DMS 273 (cell line): ENCODE data around the gene RALGPS1.

Experiments
- DNase-seq: peaks from one replicate; lab custom pipeline; 2025; ENCODE audit not compliant: unreplicated experiment; lab: John Stamatoyannopoulos, UW

Gene RALGPS1

DNA sequence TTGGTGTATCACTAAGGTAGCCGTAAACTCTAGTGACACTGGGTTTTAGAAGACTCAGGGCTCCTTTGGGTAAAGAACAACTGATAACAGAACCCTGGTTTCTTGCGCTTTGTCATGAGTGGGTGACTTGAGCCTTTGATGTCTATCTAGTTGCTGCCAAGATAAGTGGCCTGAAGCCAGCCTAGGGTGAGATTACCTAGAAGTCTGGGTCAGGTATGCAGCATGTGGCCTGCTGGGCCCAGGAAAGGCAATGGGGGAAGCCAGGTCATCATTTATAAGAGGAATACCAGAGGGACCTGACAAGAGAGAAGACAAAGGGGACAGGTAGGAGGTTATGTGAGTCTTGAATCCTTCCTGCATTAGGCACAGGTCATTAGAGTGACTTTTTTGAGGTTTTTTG, 326.8 kb downstream of the RALGPS1 start:
- DNase-seq = no peak

DNA sequence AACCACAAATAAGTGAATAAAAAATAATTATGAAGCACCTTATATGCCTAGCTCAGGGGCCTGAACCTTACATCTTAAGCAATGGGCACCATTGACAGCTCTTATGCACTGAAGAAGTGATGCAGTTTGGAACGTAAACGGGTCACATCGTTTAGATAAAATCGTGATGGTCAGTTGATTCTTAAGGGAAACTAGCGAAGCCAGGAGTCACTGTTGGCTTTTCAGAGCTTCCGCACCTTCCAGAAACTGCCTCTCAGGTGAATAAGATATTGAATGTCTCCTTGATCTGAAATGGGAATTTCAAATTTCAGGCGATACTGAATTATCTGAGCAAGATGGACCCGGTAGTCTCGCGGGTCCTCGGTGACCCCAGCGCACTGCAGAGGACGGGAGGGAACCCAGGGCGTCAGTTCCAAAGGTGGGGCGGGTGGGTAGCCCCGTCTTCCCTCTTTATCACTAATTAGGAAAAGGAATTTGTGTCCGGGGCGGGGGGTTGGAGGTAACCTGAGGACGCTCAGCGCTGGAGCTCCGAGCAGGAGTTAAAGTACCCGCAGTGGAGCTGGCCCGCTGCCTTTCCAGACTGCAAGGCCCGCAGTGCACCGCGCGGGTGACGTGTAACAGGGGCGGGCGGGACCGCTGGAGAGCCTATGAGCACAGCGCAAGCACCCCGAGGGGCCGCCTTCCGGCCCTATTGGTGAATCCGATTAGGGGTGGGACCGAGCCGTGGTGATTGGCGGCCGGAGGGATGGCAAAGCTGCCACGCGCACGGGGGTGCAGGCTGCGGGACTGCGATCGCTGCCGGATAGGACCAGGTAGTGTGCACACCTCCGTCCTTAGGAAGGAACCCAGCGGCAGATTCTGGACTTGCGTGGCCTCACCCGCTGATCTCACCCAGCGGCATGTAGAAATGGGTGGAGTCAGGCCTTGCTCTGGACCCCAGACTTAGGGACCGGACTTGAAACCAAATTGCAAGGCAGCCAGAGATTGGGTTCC, 330.3 kb downstream of the RALGPS1 start:
- DNase-seq = peak; percentile 99

DNA sequence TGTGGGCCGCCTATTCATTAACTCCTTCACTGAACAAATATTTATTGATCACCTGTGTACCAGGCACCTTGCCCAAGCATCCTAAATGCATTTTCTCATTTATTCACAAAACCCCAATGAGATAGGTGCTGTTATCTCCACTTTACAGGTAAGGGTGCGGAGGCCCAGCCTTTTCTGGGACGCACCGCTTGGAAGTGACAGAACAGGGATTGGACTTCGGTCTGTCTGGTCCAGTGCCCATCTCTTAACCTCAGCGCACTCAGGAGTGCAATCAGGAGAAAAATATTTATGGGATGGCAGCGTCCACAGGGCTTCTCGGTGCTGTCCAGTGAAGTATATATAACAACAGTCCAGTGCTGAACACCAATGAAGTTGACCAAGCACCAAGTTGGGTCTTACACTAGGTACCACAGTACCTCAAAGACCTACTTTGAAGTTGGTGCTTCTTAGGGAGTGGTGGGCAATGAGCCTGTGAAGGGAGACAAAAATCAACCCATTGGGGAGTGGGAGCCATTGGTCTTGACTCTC, 331.1 kb downstream of the RALGPS1 start:
- no peak for DNase-seq

DNA sequence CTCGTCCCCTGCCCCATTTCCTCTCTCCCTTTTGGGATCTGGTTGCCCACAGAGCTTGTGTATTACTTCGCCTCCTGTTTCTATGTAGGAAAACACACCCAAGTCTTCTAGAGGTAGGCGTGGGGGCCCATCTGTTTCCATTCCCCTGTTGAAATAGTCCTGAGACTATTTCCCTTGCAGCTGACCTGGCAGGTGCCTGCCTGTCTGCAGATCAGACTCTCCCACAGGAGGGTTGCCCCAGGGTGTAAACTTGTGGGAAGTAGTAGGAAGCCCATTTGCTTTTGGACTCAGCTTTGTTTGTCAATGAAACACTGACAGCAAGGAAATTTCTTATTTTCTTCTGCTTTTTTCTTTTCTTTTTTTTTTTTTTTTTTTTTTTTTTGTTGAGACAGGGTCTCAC, 333.7 kb downstream of the RALGPS1 start:
- no peak for DNase-seq

DNA sequence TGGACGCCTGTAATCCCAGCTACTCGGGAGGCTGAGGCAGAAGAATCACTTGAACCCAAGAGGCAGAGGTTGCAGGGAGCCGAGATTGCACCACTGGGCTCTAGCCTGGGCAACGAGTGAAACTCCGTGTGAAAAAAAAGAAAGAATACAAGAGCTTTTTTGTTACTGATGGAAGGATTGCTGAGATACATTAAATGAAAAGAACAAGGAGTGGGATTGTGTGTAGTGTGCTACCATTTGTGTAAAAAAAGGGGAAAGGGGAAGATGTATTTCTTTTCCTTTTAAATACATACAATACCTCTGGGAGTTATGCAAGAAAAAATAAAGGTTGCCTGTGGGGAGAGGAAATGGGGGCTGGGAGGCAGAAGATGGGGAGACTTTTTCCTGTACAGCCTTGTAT, 335.3 kb downstream of the RALGPS1 start:
- no peak for DNase-seq

DNA sequence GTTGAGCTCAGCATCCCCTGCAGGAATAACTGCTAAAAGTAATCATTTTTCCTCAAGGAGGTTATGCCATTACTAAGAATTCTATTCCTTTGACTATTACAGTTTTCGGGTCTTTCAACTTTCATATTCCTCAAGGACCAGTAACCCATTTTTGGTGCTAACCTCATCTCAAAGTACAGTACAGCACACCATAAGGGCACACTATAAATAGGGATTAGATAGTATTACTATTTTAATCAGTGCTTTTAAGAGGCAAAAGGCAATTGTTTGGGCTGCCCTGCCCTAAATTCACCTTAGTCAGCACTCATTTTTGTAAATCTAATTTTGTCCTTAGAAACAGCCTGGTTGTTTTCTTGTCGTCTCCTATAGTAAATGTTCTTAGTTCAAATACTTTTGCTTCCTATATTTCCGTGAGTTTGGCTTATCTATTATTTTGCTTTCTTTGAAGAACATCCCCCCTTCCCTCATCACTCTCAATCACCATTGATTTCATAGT, 336.4 kb downstream of the RALGPS1 start:
- no peak for DNase-seq

DNA sequence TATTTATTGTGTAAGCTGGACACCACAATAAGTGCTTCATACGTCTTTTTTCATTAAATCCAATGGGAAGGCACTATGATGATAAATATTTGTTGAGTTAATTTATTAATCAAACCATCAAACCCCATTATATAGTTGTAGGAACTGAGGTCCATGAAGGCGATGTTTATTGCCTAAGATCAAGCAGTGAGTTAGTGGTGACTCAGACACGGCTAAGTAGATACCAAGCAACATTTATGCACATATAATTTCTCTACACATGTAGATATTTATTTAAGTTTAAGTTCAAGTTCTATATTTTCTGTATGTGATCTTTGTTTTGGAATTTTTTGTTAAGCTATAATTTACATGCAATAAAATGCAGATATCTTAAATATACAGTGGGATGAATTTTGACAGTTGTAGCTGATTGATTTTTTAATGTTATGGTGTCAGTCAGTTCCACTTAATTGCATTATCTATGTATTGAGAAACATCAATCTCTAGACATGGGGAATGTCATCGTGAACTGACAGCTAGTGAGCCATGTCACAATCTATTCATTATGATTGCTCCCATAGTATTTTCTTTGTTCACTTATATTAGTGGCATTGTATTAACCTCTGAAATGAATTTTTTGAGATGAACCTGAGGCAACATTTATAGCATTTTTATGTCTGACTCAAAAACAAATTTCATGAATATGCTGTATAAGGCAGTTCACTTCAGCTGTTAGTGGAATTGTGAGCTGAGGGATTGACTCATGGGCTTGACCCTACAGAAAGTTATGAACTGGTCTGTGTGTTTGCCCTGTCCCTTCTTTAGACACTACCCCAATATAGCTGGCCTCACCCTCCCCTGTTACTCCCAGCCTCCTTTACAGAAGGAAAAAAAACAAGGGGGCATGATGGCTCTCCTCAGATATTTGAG, 338.1 kb downstream of the RALGPS1 start:
- no peak for DNase-seq

DNA sequence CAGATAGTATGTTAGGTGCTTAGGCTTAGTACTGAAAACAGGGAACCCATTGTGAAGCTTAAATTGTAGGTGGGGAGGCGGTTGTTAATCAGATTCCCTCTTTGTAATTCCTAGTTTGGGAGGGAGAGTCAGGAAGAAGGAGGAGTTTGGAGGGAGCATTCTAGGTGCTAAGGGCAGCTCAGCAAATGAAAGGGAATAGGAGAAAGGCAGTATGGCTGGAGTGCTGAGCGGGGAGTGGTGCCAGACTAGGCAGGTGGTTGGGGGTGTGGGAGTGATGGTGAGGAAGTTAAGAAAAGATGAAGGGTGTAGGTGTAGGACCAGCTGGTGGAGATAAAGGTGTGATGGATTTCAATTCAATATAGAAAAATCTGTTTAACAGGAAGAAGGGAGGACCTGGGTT, 338.9 kb downstream of the RALGPS1 start:
- DNase-seq = no peak

DNA sequence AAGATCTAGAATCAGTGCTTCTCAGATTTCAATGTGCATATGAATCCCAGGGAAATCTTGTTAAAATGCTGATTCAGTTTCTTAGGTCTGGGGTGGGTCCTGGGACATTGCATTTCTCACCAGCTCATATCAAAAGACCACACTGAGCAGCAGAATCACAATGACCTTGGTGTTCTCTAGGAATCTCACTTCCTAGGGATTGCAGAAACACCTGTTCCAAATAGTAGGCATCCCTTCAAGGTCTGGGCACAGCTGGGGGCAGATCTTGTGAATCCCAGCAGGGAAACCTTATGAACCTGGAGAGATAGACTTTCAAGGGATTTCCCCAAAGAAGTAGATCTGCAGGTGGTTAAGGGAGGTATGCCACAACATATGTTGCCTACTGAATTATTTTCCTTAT, 341.1 kb downstream of the RALGPS1 start:
- DNase-seq = no peak

DNA sequence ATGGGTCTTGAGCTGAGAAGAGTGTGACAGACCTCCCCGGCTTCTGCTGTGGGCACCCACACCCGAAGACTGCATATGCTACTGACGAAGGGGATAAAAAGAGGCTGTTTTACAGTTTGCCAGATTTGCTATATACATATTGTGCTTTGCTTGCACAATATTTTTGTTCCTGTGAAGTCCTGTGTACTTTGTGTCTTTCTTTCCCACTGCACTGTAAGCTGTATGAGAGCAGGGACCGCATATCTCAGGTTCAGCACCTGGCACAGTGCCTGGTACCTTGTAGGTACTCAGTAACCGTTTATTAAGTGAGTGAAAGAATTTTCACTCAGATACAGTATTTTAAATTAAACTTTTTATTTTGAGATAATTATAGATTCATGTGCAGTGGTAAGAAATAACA, 341.7 kb downstream of the RALGPS1 start:
- no peak for DNase-seq

DNA sequence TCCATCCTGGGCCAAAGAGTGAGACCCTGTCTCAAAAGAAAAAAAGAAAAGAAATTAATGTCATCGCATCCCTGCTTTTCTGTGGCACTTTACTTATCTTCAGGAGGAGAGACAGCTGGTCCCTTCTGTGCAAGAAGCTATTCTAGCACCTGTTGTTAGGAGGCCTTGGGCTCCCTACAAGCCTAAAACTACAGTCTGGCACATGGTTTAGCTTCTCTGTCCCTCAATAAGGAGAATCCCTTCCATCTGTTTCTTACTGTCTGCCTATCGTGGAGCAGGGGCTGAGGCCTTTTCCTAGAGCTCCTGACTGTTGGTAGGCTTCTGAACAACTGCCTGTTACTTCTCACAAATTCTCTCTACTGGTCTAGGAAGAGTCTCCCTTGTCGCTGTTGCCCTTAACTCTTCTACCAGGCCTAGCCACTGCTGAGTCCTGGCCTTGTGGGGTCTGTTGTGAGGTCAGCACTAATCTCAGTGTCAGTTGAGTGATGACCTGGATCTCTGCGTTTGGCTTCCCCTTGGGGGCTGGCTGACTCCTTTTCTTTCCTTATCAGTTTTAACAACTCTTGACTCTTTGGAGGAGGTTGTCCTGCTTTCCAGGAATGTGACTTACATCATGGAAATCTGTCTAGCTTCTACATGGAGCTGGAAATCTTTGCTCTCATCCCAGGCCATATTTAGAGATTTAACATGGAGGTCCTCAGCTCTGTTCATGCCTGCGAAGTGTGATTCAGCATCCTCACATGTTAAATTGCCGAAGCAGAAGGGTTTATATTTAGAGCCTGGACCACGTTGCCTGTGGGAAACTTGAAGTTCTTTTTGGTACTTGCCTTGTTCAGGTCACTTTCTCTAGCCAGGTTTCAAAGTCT, 344.3 kb downstream of the RALGPS1 start:
- DNase-seq = peak; percentile 46

DNA sequence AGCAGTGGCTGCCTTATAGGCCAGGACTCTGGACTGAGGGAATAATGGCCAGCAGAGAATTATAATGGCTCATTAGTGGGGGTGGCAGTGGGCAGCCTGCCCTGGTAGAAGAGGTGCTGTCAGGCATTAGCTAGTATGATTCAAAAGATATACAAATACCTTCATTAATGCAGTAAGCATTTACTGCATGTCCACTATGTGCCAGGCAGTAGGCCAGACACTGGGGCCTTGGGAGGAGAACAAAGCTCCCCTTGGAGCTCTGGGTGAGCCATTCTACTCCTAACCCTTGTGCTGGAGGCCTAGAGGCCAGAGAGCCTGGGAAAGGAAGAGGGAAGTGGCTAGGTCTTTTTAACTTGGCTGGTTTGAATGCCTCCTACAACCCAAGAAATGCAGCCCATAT, 348.0 kb downstream of the RALGPS1 start:
- DNase-seq = no peak

DNA sequence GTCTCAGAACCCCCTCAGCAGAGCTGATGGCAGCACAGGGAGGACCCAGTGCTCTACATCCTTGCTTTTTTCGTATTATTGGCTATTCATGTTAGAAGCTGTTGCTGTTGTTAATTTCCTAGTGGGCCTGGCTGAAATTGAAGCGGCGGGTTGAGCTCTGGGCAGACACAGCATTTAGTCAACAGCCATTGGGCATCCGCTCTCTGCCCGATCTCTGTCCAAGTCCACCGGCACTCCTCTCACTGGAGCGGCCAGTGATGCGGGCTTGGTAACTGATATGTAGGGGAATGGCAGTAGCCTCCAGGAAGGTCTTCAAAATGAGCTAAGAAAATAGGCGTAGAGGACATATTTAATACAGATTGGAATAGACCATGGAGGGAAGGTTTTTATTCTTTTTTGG, 348.7 kb downstream of the RALGPS1 start:
- DNase-seq = no peak

DNA sequence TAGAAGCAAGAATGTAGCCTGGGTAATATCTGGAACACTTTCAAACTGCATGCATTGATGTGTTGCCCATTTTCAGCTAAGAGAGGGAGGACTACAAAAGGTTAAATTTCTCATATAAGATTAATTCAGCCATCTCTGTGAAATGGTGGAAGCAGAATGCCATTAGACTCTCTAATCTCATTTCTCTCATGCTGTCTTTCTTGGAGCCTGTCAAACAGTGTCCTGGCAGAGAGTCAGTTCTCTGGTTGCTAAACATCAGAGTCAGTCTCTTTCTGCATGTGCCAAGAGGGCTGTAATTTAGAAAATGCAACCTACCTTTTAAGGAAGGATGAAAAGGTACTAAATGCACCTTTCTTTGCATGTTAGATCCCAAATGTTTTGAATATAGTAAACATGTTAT, 349.1 kb downstream of the RALGPS1 start:
- DNase-seq = peak; percentile 10

DNA sequence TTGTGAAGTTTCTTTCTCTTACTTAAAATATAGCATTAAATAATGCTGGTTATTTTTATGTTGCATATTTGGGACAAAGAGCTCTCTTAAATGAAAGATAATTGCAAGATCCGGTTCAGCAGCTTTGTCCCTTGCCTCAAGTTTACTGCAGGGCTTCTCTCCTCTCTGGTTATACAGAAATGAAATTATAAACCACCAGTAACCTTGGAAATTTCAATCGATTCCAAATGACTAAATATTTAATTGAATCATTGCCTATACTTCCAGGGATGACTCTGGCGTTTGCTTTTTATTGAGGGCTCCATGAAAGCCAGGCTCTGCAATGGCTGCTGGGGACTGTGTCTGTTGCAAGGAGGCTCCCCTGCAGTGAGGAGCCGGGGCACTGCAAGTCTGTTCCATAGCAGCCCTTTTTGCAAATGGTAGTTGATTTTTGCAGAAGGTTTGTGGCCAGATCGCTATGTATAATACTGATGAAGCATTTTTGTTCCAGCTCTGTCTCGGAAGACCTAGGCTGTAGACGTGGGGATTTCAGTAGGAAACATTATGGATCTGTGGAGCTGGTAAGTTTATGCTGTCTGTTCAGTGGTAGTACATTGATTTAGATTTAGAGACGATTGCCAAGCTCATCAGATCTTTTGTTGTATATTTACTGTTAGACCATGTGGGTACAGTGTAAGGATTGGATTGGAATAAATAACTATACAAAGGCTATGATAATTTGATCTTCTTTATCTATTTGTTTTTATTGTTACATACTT, 350.1 kb downstream of the RALGPS1 start, which contains the start of gene GARNL3:
Gene GARNL3, plus strand, starts transcription at position 313 of the 758 bp plus-strand sequence. Its CDS starts 104 bp downstream, at position 417.
- no peak for DNase-seq

DNA sequence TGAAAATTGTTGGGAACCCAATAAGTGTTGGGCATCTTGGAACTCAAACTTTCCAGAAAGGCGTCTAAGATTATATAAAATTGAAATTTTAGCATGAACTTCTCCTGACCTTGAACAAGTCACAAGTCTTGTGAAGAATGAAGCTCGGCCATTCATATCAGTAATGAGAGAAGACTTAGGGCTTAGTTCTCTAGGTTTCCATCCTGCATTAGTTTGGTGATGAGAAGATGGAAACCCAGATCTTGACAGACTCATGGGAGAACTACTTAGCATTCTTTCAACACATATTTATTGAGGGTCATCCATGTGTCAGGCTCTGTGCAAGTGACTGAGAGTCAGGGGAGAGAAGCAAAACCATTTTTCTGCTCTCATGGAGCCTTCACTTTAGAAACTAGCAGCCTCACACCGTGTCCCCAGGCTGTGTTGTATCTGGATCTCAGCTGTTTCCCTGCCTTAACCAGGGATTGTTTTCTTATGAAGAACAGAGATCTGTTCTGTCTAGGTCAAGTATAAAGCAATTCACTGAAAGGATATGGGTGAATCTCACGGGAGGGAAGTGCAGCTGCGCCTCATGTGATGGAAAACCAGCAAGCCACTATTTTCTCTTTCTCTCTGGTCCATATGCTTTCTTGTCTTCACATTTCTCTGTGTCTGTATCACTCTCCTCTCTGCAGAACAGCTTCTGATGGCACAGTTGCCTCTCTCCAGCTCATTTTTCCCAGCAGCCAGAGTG, 353.4 kb downstream of the RALGPS1 start:
- DNase-seq = no peak

DNA sequence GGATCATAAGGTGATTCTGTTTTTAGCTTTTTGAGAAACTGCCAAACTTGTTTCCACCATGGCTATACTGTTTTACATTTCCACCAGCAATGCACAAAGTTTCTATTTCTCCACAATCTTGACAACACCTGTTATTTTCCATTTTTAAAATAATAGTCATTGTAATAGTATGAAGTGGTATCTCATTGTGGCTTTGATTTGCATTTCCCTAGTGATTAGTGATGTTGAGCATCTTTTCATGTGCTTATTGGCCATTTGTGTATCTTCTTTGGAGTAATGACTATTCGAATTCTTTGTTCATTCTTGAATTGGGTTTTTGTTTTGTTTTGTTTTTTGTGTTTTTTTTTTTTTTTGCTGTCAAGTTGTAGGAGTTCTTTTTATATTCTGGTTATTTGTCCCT, 354.9 kb downstream of the RALGPS1 start:
- DNase-seq = no peak
